ENCODE results near the gene CDK5R2. TPM values are rescaled to one million over a fixed set of nuclear protein-coding genes. Genes with fewer than 3 reads are reported as not detected.

CDK5R2 gene
- polyA plus RNA-seq, 1 donor (not counting 4 experiments of a cell fraction or from before 2014, with no cell fraction given): not detected

DNA sequence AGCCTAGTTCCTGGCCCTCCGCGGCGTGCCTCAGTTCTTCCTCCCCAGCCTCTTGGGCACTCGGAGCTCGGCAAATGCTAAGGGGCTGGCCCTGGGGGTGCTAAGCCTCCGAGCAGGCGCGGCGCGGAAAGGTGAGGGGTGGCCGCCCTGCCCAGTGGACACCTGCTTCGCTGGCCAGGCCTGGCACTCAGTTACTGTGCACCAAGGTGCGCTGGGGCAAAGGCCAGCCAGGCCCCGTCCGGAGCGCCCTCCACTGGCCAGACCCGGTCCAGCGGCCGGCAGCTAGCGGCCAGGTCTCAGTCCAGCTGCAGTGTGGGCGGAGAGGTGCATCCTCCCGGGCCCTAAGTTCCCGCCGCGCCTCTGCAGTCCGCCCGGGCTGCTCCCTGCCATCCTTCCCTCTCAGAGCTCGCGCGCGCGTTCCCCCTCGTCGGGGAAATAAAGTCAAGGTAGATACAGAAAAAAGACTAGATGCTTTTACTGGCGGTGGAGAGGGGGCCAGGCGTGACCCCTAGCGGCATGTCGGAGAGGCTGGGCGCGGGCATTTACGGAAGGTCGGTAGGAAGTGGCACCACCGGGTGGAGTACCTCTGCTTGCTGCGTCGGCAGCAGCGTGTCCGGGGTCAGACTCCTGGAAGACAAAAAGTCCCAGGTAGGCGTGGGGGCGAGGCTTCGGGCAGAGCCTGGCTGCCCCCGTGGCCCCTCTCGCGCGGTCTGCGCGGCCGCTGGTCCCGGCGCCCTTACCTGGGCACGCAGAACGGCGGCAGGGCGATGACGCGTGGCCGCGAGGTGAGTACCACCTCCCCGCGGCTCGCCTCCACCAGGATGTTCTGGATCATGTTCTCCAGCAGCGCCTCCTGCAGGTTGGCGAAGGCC lies 43.2 kb downstream of the CDK5R2 start:
- no peak for DNase-seq (ENCODE audit: low read depth, low spot score)
- peaks cover 64% of the 10 kb centered on the region for H3K27me3 ChIP-seq (ENCODE audit: control insufficient read depth, extremely low read depth, insufficient read depth, low read length)
- peaks cover 15% of the 10 kb centered on the region for H3K4me1 ChIP-seq (ENCODE audit: control insufficient read depth, extremely low read depth, insufficient read depth, low read length)
- H3K27ac ChIP-seq (ENCODE audit: control insufficient read depth, insufficient read depth, low read length): no peak overlapping the region
- TF ChIP-seq, protein P1, sequence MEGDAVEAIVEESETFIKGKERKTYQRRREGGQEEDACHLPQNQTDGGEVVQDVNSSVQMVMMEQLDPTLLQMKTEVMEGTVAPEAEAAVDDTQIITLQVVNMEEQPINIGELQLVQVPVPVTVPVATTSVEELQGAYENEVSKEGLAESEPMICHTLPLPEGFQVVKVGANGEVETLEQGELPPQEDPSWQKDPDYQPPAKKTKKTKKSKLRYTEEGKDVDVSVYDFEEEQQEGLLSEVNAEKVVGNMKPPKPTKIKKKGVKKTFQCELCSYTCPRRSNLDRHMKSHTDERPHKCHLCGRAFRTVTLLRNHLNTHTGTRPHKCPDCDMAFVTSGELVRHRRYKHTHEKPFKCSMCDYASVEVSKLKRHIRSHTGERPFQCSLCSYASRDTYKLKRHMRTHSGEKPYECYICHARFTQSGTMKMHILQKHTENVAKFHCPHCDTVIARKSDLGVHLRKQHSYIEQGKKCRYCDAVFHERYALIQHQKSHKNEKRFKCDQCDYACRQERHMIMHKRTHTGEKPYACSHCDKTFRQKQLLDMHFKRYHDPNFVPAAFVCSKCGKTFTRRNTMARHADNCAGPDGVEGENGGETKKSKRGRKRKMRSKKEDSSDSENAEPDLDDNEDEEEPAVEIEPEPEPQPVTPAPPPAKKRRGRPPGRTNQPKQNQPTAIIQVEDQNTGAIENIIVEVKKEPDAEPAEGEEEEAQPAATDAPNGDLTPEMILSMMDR (optimal IDR thresholded peaks at IDR 0.05 in 1 of 3, IDR thresholded peaks at IDR 0.05 in 1 of 3, conservative IDR thresholded peaks at IDR 0.05 in 1 of 3; ENCODE audit: extremely low read depth in 1 of 3, insufficient read depth in 2 of 3, low read length in 3 of 3): peak; percentile 26 to 71 (median 69)
- TF ChIP-seq EZH2 (IDR thresholded peaks at IDR 0.05; ENCODE audit: low read length): peak; percentile 77
- dilution Hi-C loops (cut with MboI; ENCODE audit: extremely low pct_ligation_motif_present, low sequenced_read_pairs): no loop called here
- FAIRE-seq: no peak
- H4K20me1 ChIP-seq (ENCODE audit: control insufficient read depth, extremely low read depth, insufficient read depth, low read length): peaks cover 4% of the 10 kb centered on the region
- no peaks in the 10 kb centered on the region for H3K36me3 ChIP-seq (ENCODE audit: control insufficient read depth in 2 of 2, extremely low read depth in 1 of 2, insufficient read depth in 2 of 2, low read length in 2 of 2)
- H2AFZ ChIP-seq (ENCODE audit: control insufficient read depth, low read length): no peak overlapping the region
- no peak overlapping the region for H3K9ac ChIP-seq (ENCODE audit: control insufficient read depth, extremely low read depth, insufficient read depth, low read length)
- H3K79me2 ChIP-seq (ENCODE audit: control insufficient read depth, insufficient read depth, low read length): no peaks in the 10 kb centered on the region
- peak overlapping the region; percentile 22 to 46 (median 32) for H3K4me3 ChIP-seq (ENCODE audit: control insufficient read depth in 2 of 3, extremely low read depth in 1 of 3, insufficient read depth in 2 of 3, low read depth in 1 of 3, low read length in 3 of 3)
- no peaks in the 10 kb centered on the region for H3K9me1 ChIP-seq (ENCODE audit: control insufficient read depth, extremely low read depth, insufficient read depth, low read length)
- H3K4me2 ChIP-seq (ENCODE audit: control insufficient read depth, extremely low read depth, insufficient read depth, low read depth, low read length): peak overlapping the region; percentile 69
- no peaks in the 10 kb centered on the region for H3K9me3 ChIP-seq (ENCODE audit: control insufficient read depth, low read depth, low read length)

GRCh38 chr2:219003267-219003634 lies 43.8 kb downstream of the CDK5R2 start:
- H3K9me1 ChIP-seq (ENCODE audit: control insufficient read depth, extremely low read depth, insufficient read depth, low read length): no peaks in the 10 kb centered on the region
- H3K27me3 ChIP-seq (ENCODE audit: control insufficient read depth, extremely low read depth, insufficient read depth, low read length): peaks cover 64% of the 10 kb centered on the region
- peaks cover 4% of the 10 kb centered on the region for H4K20me1 ChIP-seq (ENCODE audit: control insufficient read depth, extremely low read depth, insufficient read depth, low read length)
- no peak overlapping the region for H3K9ac ChIP-seq (ENCODE audit: control insufficient read depth, extremely low read depth, insufficient read depth, low read length)
- H3K27ac ChIP-seq (ENCODE audit: control insufficient read depth, insufficient read depth, low read length): no peak overlapping the region
- no peaks in the 10 kb centered on the region for H3K36me3 ChIP-seq (ENCODE audit: control insufficient read depth in 2 of 2, extremely low read depth in 1 of 2, insufficient read depth in 2 of 2, low read length in 2 of 2)
- H3K4me2 ChIP-seq (ENCODE audit: control insufficient read depth, extremely low read depth, insufficient read depth, low read depth, low read length): no peak overlapping the region
- peaks cover 15% of the 10 kb centered on the region for H3K4me1 ChIP-seq (ENCODE audit: control insufficient read depth, extremely low read depth, insufficient read depth, low read length)
- TF ChIP-seq EZH2 (IDR thresholded peaks at IDR 0.05; ENCODE audit: low read length): no peak
- TF ChIP-seq, protein P1 (optimal IDR thresholded peaks at IDR 0.05 in 1 of 3, IDR thresholded peaks at IDR 0.05 in 1 of 3, conservative IDR thresholded peaks at IDR 0.05 in 1 of 3; ENCODE audit: extremely low read depth in 1 of 3, insufficient read depth in 2 of 3, low read length in 3 of 3): no peak
- H3K79me2 ChIP-seq (ENCODE audit: control insufficient read depth, insufficient read depth, low read length): no peaks in the 10 kb centered on the region
- H3K4me3 ChIP-seq (ENCODE audit: control insufficient read depth in 2 of 3, extremely low read depth in 1 of 3, insufficient read depth in 2 of 3, low read depth in 1 of 3, low read length in 3 of 3): peak overlapping the region in 1 of 3 experiments; percentile 46
- DNase-seq (ENCODE audit: low read depth, low spot score) (no peak), FAIRE-seq (no peak)
- H3K9me3 ChIP-seq (ENCODE audit: control insufficient read depth, low read depth, low read length): no peaks in the 10 kb centered on the region
- dilution Hi-C loops (cut with MboI; ENCODE audit: extremely low pct_ligation_motif_present, low sequenced_read_pairs): no loop called here
- H2AFZ ChIP-seq (ENCODE audit: control insufficient read depth, low read length): no peak overlapping the region
